ENCODE results near the gene ICE2. TPM values are rescaled to one million over a fixed set of nuclear protein-coding genes. Genes with fewer than 3 reads are reported as not detected.

Gene ICE2
- total RNA-seq, 1 experiment from 2014 or later: 42.3 TPM

- H3K36me3 ChIP-seq (ENCODE audit: control insufficient read depth, insufficient read depth, low read length): no peaks in the 10 kb centered on the region
- intact Hi-C loops (cut with micrococcal nuclease; ENCODE audit: unreplicated experiment): no loop called here
- H3K9me3 Mint-ChIP-seq (ENCODE audit: unreplicated experiment): no peaks in the 10 kb centered on the region
- ChIA-PET POLR2A (no interaction called here), CTCF (no interaction called here)
- no peak for DNase-seq
- no peaks in the 10 kb centered on the region for H3K36me3 Mint-ChIP-seq (ENCODE audit: insufficient read depth, unreplicated experiment)
- no peak overlapping the region for H3K27ac Mint-ChIP-seq (ENCODE audit: unreplicated experiment)
- no peaks in the 10 kb centered on the region for H3K27me3 Mint-ChIP-seq (ENCODE audit: insufficient read depth, unreplicated experiment)
- H3K4me3 ChIP-seq (ENCODE audit: low read depth, low read length): no peak overlapping the region
- H3K4me3 Mint-ChIP-seq (ENCODE audit: unreplicated experiment): no peak overlapping the region
- BruUV-seq (replicated peaks): no TSS peak
- no peaks in the 10 kb centered on the region for H3K9me3 ChIP-seq
- H3K27me3 ChIP-seq (replicated peaks; ENCODE audit: control insufficient read depth, insufficient read depth, low read length): no peaks in the 10 kb centered on the region
- no peak for TF ChIP-seq CTCF (IDR thresholded peaks at IDR 0.05; ENCODE audit: insufficient read depth in 1 of 2, low read depth in 1 of 2, low read length in 1 of 2, severe bottlenecking in 1 of 2, unreplicated experiment in 1 of 2)
- H3K4me1 Mint-ChIP-seq (ENCODE audit: low read depth, unreplicated experiment): peaks cover 26% of the 10 kb centered on the region
- peaks cover 17% of the 10 kb centered on the region for H3K4me1 ChIP-seq
These were observed 60.8 kb downstream of the ICE2 start for GRCh38 chr15:60418096-60418495.

GRCh38 chr15:60417112-60417511 is 61.8 kb downstream of the ICE2 start:
- H3K4me1 ChIP-seq: peaks cover 17% of the 10 kb centered on the region
- no peak for TF ChIP-seq CTCF (IDR thresholded peaks at IDR 0.05; ENCODE audit: insufficient read depth in 1 of 2, low read depth in 1 of 2, low read length in 1 of 2, severe bottlenecking in 1 of 2, unreplicated experiment in 1 of 2)
- DNase-seq: no peak
- H3K27me3 ChIP-seq (replicated peaks; ENCODE audit: control insufficient read depth, insufficient read depth, low read length): no peaks in the 10 kb centered on the region
- BruUV-seq (replicated peaks): no TSS peak
- Mint-ChIP-seq H3K4me1 (ENCODE audit: low read depth, unreplicated experiment) (peaks cover 26% of the 10 kb centered on the region), H3K27ac (ENCODE audit: unreplicated experiment) (no peak overlapping the region), H3K36me3 (ENCODE audit: insufficient read depth, unreplicated experiment) (no peaks in the 10 kb centered on the region), H3K4me3 (ENCODE audit: unreplicated experiment) (no peak overlapping the region), H3K9me3 (ENCODE audit: unreplicated experiment) (no peaks in the 10 kb centered on the region), H3K27me3 (ENCODE audit: insufficient read depth, unreplicated experiment) (no peaks in the 10 kb centered on the region)
- intact Hi-C loops (cut with micrococcal nuclease; ENCODE audit: unreplicated experiment): no loop called here
- H3K36me3 ChIP-seq (ENCODE audit: control insufficient read depth, insufficient read depth, low read length): no peaks in the 10 kb centered on the region
- no peak overlapping the region for H3K4me3 ChIP-seq (ENCODE audit: low read depth, low read length)
- CTCF ChIA-PET: no interaction called here
- H3K9me3 ChIP-seq: no peaks in the 10 kb centered on the region
- POLR2A ChIA-PET: no interaction called here

- H3K4me3 Mint-ChIP-seq (ENCODE audit: unreplicated experiment): no peak overlapping the region
- BruUV-seq (replicated peaks): no TSS peak
- H3K27me3 ChIP-seq (replicated peaks; ENCODE audit: control insufficient read depth, insufficient read depth, low read length): no peaks in the 10 kb centered on the region
- ChIA-PET POLR2A (no interaction called here), CTCF (no interaction called here)
- no peak for DNase-seq
- peaks cover 17% of the 10 kb centered on the region for H3K4me1 ChIP-seq
- no peaks in the 10 kb centered on the region for H3K36me3 ChIP-seq (ENCODE audit: control insufficient read depth, insufficient read depth, low read length)
- H3K4me1 Mint-ChIP-seq (ENCODE audit: low read depth, unreplicated experiment): peaks cover 26% of the 10 kb centered on the region
- no peak for TF ChIP-seq CTCF (IDR thresholded peaks at IDR 0.05; ENCODE audit: insufficient read depth in 1 of 2, low read depth in 1 of 2, low read length in 1 of 2, severe bottlenecking in 1 of 2, unreplicated experiment in 1 of 2)
- H3K27ac Mint-ChIP-seq (ENCODE audit: unreplicated experiment): no peak overlapping the region
- intact Hi-C loops (cut with micrococcal nuclease; ENCODE audit: unreplicated experiment): no loop called here
- no peaks in the 10 kb centered on the region for H3K9me3 ChIP-seq
- H3K27me3 Mint-ChIP-seq (ENCODE audit: insufficient read depth, unreplicated experiment): no peaks in the 10 kb centered on the region
- H3K9me3 Mint-ChIP-seq (ENCODE audit: unreplicated experiment): no peaks in the 10 kb centered on the region
- H3K36me3 Mint-ChIP-seq (ENCODE audit: insufficient read depth, unreplicated experiment): no peaks in the 10 kb centered on the region
- H3K4me3 ChIP-seq (ENCODE audit: low read depth, low read length): no peak overlapping the region
These were observed 62.5 kb downstream of the ICE2 start for GRCh38 chr15:60416484-60416883.
